Activated CD4-positive, CD25-positive, alpha-beta regulatory T cell treated with anti-CD3 and anti-CD28 coated beads, Interleukin-2, amount 50 U/mL, for 72 hours (primary cell): ENCODE data around the gene NETO1.

ENCODE experiments used
- DNase-seq: peaks from one replicate; pipeline ENCODE4 v3.0.0; 2021

Gene NETO1

GRCh38 chr18:72867746-72868584, at the start of gene NETO1:
NETO1 (minus strand) TSS chr18:72867987; CDS start chr18:72867291, 696 bp downstream.
- no peak for DNase-seq

GRCh38 chr18:72910045-72910444, 42.3 kb upstream of the NETO1 start:
- no peak for DNase-seq

GRCh38 chr18:72908181-72908580, 40.4 kb upstream of the NETO1 start:
- DNase-seq = no peak

- DNase-seq = no peak
Measured at GRCh38 chr18:72903033-72903432, 35.2 kb upstream of the NETO1 start.

- no peak for DNase-seq
Measured at GRCh38 chr18:72899338-72899737, 31.6 kb upstream of the NETO1 start.

GRCh38 chr18:72898870-72899269, 31.1 kb upstream of the NETO1 start:
- DNase-seq = no peak

GRCh38 chr18:72895548-72895947, 27.8 kb upstream of the NETO1 start:
- DNase-seq = no peak

GRCh38 chr18:72878561-72878960, 10.8 kb upstream of the NETO1 start:
- no peak for DNase-seq

GRCh38 chr18:72878143-72878542, 10.4 kb upstream of the NETO1 start:
- DNase-seq = no peak

- no peak for DNase-seq
Measured at GRCh38 chr18:72871091-72871490, 3.3 kb upstream of the NETO1 start.

- no peak for DNase-seq
Measured at GRCh38 chr18:72869226-72870185, 1.7 kb upstream of the NETO1 start.

- no peak for DNase-seq
Measured at GRCh38 chr18:72868585-72869225, 918 bp upstream of the NETO1 start.

GRCh38 chr18:72866901-72867745, 664 bp downstream of the NETO1 start:
- no peak for DNase-seq

GRCh38 chr18:72866442-72866900, 1.3 kb downstream of the NETO1 start:
- DNase-seq = no peak

GRCh38 chr18:72863754-72864153, 4.0 kb downstream of the NETO1 start:
- DNase-seq = no peak

GRCh38 chr18:72859088-72859487, 8.7 kb downstream of the NETO1 start:
- DNase-seq = no peak

GRCh38 chr18:72849671-72850070, 18.1 kb downstream of the NETO1 start:
- DNase-seq = no peak

GRCh38 chr18:72848503-72849237, 19.1 kb downstream of the NETO1 start:
- no peak for DNase-seq

GRCh38 chr18:72847771-72848170, 20.0 kb downstream of the NETO1 start:
- DNase-seq = no peak

GRCh38 chr18:72846736-72847533, 20.9 kb downstream of the NETO1 start:
- no peak for DNase-seq

- DNase-seq = no peak
Measured at GRCh38 chr18:72843743-72844142, 24.0 kb downstream of the NETO1 start.
